ENCODE measurements around the gene GSTT4. TPM values are rescaled to one million over a fixed set of nuclear protein-coding genes. Genes with fewer than 3 reads are reported as not detected.

Gene GSTT4
- total and polyA plus RNA-seq, 2 of the 13 experiments (the other 11 are each of a cell fraction or from before 2014, with no cell fraction given) = 0.59 to 0.62 TPM

GRCh38 chr22:24040946-24041345 lies 35.7 kb upstream of the GSTT4 start (continued):
- TF ChIP-seq, protein P1, sequence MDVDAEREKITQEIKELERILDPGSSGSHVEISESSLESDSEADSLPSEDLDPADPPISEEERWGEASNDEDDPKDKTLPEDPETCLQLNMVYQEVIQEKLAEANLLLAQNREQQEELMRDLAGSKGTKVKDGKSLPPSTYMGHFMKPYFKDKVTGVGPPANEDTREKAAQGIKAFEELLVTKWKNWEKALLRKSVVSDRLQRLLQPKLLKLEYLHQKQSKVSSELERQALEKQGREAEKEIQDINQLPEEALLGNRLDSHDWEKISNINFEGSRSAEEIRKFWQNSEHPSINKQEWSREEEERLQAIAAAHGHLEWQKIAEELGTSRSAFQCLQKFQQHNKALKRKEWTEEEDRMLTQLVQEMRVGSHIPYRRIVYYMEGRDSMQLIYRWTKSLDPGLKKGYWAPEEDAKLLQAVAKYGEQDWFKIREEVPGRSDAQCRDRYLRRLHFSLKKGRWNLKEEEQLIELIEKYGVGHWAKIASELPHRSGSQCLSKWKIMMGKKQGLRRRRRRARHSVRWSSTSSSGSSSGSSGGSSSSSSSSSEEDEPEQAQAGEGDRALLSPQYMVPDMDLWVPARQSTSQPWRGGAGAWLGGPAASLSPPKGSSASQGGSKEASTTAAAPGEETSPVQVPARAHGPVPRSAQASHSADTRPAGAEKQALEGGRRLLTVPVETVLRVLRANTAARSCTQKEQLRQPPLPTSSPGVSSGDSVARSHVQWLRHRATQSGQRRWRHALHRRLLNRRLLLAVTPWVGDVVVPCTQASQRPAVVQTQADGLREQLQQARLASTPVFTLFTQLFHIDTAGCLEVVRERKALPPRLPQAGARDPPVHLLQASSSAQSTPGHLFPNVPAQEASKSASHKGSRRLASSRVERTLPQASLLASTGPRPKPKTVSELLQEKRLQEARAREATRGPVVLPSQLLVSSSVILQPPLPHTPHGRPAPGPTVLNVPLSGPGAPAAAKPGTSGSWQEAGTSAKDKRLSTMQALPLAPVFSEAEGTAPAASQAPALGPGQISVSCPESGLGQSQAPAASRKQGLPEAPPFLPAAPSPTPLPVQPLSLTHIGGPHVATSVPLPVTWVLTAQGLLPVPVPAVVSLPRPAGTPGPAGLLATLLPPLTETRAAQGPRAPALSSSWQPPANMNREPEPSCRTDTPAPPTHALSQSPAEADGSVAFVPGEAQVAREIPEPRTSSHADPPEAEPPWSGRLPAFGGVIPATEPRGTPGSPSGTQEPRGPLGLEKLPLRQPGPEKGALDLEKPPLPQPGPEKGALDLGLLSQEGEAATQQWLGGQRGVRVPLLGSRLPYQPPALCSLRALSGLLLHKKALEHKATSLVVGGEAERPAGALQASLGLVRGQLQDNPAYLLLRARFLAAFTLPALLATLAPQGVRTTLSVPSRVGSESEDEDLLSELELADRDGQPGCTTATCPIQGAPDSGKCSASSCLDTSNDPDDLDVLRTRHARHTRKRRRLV (CRISPR knock-in tag; IDR thresholded peaks at IDR 0.05) = no peak

GRCh38 chr22:24039046-24039445 lies 33.8 kb upstream of the GSTT4 start:
- H3K79me2 ChIP-seq (ENCODE audit: insufficient read depth, low read length) = peaks cover 22% of the 10 kb centered on the region
- FAIRE-seq (no peak), ATAC-seq (no peak), DNase-seq (ENCODE audit: low spot score) (no peak)
- no peak overlapping the region for H3K27ac ChIP-seq (ENCODE audit: extremely low read length, insufficient read depth, low read length)
- POLR2A ChIA-PET = no interaction called here
- no peaks in the 10 kb centered on the region for H3K9me3 ChIP-seq (ENCODE audit: low read length)
- H3K4me1 ChIP-seq (ENCODE audit: insufficient read depth, low read length) = peaks cover 29% of the 10 kb centered on the region
- 89% methylated on average over 6 of the region's 6 CpGs for WGBS (ENCODE audit: low lambda C conversion rate)
- in situ Hi-C loops (cut with HindIII; ENCODE audit: extremely low pct_ligation_motif_present, low pct_unique_long_range_greater_than_20kb) = no loop called here
- no peak overlapping the region for H2AFZ ChIP-seq (ENCODE audit: low read length)
- TF ChIP-seq NPAS2 (CRISPR knock-in tag; IDR thresholded peaks at IDR 0.05; ENCODE audit: borderline replicate concordance) (no peak), ZNF207 (IDR thresholded peaks at IDR 0.05; ENCODE audit: borderline replicate concordance) (no peak)
- TF ChIP-seq, protein P2, sequence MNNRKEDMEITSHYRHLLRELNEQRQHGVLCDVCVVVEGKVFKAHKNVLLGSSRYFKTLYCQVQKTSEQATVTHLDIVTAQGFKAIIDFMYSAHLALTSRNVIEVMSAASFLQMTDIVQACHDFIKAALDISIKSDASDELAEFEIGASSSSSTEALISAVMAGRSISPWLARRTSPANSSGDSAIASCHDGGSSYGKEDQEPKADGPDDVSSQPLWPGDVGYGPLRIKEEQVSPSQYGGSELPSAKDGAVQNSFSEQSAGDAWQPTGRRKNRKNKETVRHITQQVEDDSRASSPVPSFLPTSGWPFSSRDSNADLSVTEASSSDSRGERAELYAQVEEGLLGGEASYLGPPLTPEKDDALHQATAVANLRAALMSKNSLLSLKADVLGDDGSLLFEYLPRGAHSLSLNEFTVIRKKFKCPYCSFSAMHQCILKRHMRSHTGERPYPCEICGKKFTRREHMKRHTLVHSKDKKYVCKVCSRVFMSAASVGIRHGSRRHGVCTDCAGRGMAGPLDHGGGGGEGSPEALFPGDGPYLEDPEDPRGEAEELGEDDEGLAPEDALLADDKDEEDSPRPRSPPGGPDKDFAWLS (CRISPR knock-in tag; IDR thresholded peaks at IDR 0.05; ENCODE audit: borderline replicate concordance) = no peak
- no peak overlapping the region for H3K9ac ChIP-seq (ENCODE audit: insufficient read depth, low read depth, low read length)
- peaks cover 26 to 88% of the 10 kb centered on the region in 2 experiments for H3K36me3 ChIP-seq (replicated peaks in 1 of 2; ENCODE audit: control insufficient read depth in 1 of 2, insufficient read depth in 2 of 2, low read length in 2 of 2)
- no peak overlapping the region for H3K4me2 ChIP-seq (ENCODE audit: low read depth, low read length)
- no TSS peak for BruUV-seq (replicated peaks)
- no peaks in the 10 kb centered on the region for H4K20me1 ChIP-seq (ENCODE audit: insufficient read depth, low read length)
- CTCF ChIA-PET (ENCODE audit: low intra/inter-chr PET ratio, low total read pairs) = no interaction called here
- intact Hi-C loops (cut with micrococcal nuclease; ENCODE audit: unreplicated experiment) = no loop called here
- no peak overlapping the region for H3K4me3 ChIP-seq (replicated peaks in 1 of 3; ENCODE audit: insufficient read depth in 1 of 3, low read depth in 2 of 3, low read length in 3 of 3)
- H3K27me3 ChIP-seq (ENCODE audit: control insufficient read depth in 1 of 2, insufficient read depth in 2 of 2, low read length in 2 of 2) = no peaks in the 10 kb centered on the region

All from HepG2 (cell line).